ENCODE measurements around the gene PTPRD. TPM values are rescaled to one million over a fixed set of nuclear protein-coding genes. Genes with fewer than 3 reads are reported as not detected.

The PTPRD gene
- total RNA-seq, 1 experiment from 2014 or later = 4.5 TPM

DNA sequence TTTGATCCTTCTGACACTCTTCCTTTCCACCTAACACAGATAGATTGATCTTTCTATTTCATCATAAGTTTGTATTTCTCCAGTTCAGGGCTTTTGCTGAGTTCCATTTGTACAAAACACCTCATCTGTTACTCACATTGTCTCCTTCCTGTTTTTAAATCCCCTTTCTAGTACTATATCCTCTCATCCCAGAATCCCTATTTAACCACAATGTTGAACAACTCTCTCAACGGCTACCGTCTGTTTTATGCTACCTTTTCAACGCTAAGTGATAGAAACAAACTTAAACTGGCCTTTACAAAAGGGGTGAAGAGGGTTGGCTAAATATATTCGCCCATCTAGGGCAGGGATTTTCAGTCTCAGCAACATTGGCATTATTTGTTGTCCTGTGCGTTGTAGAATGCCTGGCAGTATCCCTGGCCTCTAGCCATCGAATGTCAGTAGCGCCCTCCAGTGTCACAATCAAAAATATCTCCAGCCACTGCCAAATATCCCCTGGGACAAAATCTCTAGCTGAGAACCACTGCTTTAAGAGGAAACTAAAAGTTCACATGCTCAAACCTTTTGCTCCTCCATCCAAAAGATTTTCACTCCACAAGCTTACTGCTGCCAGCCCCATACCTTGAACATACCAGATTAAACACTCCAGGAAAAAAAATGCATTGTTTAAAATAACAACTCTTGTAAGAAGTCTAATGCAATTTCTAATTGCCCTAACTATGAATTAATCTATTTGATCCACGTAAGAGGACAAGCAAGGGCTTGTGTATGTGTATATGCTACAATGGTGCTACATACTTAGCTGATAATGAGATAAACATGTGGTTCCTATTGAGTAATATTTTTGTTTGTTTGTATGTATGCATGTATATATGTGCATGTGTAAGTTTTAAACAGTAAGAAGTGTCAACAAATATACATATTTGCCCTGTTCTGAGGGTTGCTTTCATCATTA lies 344.0 kb downstream of the PTPRD start:
- DNase-seq (ENCODE audit: low read depth) = peak; percentile 25

DNA sequence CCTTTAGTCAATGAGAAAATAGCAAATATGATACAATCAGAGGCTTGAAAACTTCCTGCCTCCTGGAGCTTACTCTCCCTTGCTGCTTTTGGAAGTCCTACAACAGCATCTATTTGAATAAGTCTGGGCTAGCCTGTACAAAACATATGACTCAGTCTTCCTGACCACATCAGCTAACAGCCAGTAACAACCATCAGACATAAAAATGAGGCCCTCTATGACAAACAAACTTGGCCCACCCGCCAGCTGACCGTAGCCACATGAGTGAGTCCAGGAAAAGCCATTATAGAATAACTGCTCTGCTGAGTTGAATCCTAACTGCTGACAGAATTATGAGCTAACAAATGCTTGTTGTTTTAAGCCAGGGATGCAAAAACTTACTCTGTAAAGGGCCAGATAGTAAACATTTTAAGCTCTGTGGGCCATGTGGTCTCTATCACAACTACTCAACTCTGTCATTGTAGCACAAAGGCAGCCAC lies 347.6 kb downstream of the PTPRD start:
- DNase-seq (ENCODE audit: low read depth) = peak; percentile 77

DNA sequence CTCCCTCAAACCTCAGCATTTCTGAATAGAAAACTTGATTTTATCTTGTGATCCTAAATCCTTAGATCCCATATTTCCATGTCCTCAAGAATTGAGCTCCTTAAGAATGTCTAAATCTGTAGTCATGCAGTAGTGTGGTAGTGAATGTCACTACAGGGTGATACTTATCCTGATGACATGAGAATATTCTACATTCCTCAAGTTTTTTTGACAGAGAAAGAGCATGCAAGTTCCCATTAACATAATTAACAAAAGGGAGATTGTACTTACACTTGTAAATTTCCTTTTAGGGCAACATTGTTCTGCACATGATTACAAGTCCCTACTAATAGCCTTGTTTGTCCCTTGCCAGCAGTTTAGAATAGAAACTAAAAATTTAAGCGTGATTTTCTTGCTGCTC lies 352.3 kb downstream of the PTPRD start:
- no peak for DNase-seq (ENCODE audit: low read depth)

DNA sequence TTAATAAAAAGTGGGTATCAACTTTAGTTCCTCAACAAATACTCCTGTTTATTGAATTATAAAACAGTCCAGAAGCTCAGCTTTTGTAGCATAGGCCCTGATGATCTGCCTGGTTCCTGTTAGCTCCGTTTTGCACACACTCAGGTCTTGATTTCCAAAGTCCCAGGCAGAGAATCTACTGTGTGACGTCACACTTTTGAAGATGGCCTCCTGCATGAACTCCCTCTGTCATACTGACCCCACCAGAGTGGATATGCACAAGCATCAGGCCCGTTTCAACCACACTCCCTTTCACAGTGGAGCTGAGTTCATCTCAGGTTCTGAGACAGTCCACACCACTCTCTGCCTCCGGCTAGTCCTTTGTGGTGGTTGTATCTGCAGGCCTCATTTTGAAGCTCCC lies 353.1 kb downstream of the PTPRD start:
- DNase-seq (ENCODE audit: low read depth) = no peak

DNA sequence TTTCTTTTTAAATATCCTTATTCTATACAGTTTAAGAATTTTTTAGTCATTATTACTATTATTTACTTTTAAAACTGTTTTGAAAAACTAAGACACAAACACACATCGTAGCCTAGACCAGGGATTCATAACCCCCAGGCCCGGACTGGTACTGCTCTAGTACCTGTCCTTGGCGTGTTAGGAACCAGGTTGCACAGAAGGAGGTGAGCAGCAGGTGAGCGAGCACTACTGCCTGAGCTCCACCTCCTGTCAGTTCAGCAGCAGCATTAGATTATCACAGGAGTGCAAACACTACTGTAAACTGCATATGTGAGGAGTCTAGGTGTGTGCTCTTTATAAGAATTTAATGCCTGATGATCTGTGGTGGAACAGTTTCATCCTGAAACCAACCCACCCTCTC lies 357.0 kb downstream of the PTPRD start:
- DNase-seq (ENCODE audit: low read depth) = no peak

DNA sequence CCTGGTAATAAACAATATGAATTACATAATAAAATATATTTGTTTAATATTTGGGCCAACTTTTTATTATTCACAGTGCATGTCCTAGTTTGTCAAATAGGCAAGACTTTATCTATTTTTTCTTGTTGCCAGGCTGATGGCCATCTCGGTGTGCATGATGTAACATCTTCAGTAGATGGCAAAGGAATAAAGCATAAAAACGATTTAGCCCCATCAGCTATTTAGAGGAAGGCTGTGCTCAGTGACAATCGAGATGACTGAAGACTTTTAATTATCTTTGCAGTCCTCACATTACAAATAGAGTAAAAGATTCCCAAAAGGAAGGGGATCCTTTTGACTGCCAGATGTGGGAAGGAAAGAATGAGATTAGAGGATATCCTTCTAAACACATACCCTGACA lies 358.5 kb downstream of the PTPRD start:
- no peak for DNase-seq (ENCODE audit: low read depth)

DNA sequence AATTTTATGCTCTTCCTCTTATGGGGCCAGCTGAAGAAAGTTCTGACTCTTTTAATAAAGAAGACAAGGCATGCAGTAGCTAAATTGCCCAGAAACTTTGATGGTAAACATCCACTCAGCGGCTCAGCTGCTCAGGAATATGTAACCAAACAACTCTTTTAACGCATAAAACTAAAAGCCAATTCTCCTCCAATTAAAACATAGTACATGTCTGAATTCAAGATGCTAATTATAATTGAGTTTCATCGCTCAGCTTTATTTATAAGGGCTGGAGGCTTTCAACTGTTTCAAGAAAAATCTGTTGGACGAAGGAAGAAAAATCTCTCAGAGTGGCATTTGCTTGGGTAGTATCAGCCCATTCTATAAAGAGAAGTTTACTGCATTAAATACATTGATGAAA lies 359.5 kb downstream of the PTPRD start:
- DNase-seq (ENCODE audit: low read depth) = no peak

DNA sequence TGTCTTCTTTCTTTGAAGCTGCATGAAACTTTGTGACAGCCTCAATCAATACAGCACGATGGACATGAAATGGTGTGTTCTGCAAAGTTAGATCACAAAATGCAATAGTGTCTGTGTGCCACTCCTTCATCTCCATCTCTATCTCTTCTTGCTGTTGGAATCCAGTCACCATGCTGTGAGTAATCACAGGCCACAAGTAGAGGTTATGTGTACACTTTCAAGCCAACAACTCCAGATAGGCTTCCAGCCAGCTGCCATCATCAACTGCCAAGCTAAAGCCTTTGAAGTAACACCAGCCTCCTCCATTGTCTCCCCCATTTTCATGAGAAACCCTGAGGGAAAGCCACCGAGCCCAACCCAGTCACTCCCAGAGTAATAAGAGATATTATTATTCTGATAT lies 360.6 kb downstream of the PTPRD start:
- DNase-seq (ENCODE audit: low read depth) = peak; percentile 15

DNA sequence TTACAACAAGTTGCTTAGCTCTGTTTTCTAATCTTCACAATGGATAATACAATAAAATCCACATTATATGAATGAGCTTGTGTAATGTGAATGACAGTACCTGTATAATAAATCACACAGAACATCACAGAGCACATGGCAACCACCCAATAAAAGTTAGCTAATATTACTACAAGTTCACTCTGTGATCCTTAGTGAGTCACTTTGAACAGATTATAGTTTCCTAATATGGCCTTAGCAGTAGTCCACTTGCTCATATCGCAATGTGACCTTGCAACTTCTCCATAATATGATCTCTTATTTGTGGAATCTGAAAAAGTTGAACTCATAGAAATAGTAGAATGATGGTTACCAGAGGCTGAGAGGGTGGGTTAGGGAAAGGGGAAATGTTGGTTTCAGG lies 361.3 kb downstream of the PTPRD start:
- no peak for DNase-seq (ENCODE audit: low read depth)

DNA sequence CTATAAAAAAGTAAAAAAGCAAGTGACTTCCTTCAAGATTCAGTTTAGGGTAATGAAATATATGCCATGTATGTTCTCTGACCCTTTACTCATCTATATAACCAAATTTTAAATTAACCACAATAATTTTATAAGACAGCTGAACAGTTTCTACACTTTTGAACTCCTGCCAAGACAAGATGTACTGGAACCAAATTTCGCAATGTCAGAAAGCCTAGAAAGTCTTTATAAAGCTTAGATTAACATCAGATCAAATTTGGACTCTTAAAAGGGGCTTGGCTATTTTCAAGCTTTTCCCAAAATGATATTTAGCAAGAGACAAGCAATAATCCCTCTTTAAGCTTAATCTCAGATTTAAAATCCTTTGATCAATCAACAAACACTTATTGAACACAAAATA lies 362.6 kb downstream of the PTPRD start:
- DNase-seq (ENCODE audit: low read depth) = no peak

DNA sequence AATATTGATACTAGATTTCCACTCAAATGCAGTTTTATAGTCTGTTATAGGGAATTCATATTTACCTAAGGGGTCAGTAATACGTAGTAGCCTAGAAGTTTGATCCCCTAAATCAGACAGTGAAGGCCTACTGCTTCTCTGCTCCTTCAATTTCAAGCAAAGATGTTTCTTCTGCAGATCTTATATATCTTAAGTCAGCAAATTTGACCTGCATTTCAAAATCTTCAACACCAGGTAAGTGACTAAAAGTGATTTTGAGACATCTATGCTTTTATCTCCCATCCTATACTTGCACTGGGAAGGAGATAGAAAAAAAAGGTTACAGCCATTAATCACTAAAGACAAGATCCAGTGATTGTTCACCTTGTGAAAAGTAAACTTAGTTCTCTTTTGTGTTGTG lies 363.9 kb downstream of the PTPRD start:
- DNase-seq (ENCODE audit: low read depth) = no peak

DNA sequence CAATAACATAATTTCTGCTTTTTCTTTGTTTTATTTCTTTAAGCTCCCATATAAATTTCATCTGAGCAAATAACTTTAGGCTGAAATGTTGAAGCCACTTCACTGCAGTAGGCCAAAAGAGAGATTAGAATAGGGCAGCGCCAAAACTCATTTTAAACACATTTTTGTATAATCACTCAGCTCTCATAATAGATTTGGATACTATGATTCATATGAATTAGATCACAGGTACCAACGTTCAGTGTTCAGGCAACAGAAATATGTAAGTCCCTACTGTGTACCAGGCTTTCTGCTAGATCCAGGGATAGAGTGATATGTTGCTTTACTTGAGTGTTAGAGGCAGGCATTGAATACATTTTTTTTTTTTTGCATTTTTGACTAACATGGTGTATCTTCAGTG lies 370.5 kb downstream of the PTPRD start:
- no peak for DNase-seq (ENCODE audit: low read depth)

DNA sequence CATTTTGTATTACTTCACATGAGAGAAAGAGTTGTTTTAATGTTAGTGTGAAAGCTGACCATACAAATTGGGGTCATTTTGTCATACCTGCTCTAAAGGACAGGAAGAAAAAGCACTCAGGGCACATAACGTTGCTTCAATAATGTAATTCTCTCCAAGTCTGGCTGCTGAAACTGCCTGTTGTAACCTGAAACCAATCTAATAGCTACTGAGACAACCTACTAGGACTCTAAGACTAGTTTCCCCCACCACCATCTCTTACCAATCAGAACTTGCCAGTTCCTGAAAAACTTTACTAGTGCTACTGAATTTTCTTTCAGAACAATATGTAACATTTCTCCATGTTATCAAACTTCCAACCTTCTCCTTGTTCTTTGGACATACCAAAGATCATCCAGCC lies 374.7 kb downstream of the PTPRD start:
- no peak for DNase-seq (ENCODE audit: low read depth)

DNA sequence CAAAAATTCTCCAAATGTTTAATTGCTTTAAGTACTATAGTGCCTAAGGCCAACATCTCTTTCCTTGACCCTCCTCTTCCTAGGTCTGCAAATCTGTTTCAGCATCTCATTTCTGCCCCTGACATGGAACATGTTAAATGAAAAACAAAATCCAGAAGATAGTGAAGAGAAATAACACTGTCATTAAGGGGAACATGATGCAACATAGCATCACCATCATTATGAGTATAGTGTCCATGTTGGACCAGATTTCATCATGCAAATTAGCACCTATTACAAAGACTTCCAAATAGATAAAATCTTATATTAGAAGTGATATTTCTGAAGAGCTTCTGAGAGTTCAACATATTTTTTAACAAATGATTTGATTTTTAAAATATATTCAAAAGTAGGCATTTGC lies 375.2 kb downstream of the PTPRD start:
- no peak for DNase-seq (ENCODE audit: low read depth)

DNA sequence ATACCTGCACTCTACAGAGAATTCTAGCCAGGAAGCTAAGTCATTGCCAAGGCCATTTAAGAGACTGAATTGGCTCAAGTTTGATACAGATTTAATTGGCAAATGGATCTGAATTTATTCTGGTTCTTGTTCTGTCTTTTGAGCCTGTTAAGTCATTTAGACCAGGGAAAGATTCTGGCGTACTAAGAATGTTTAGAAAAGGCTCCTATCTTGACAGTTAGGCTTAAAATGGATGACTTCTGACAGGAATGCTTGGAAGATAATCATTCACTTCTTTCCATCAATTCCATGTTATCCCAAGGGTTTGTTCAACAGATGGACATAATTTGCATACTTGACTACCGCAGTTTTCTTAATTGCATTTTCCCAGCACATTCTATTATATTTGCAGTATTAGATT lies 376.6 kb downstream of the PTPRD start:
- no peak for DNase-seq (ENCODE audit: low read depth)

DNA sequence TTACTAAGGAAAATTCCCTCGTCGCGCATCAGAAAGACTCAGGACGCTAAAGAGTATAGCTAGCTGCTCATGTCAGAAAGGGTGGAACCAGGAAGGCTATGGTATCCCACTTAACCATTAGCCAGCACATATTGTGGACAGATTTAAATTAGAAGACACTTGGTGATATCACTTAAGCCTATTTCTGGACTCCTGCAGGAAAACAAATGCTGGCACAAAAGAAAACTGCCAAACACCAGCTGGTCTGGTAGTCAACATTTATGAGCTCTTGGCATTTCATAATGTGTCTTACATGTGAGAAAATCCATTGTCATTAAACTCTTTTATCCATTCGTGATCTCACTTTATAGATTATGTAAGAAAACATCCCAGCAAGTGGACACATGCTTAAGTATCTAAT lies 377.4 kb downstream of the PTPRD start:
- DNase-seq (ENCODE audit: low read depth) = no peak

DNA sequence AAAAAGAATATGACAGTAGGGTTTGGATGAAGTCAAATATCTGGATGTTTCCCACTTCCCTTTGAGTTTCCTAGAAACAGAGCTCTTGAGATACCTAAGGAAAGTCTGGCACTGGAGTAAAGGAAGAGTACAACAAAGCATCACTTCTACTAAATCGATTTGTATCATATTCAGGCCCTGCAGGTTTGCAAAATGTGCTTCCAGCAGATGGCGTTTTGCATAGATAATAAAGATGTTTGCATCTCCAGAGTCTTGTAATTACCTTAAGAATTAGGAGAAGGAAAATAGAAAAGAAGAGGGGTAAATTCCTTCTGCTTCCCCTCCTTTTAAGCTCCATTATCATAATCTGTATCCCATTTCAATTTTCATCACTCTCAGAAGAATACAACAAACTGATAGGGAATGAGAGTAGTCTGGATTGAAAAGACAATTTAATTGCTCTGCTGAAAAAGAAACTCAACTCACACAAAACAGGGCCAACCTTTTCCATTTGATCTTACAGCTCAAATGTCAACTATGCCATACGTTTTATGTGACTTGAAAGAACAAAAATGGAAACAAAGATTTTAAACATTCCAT lies 380.4 kb downstream of the PTPRD start:
- DNase-seq (ENCODE audit: low read depth) = no peak

DNA sequence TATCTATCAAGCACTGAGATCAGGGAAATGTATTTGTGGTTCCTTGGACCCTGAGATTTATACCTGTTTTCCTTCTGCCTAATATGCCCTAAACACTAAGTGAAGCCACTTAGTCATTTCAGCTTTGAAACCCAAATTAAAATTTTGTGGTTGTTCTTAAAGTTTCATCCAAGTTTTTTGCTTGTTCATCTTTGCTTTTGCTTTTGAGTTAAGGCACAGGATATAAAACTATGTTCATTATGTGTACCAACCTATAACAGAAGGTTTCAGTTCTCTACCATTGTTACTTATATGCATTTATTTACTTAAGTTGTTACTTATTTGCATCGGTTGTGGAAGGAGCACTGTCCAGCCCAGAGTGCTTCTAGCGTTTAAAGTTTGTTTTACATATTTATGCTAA lies 382.3 kb downstream of the PTPRD start:
- no peak for DNase-seq (ENCODE audit: low read depth)

DNA sequence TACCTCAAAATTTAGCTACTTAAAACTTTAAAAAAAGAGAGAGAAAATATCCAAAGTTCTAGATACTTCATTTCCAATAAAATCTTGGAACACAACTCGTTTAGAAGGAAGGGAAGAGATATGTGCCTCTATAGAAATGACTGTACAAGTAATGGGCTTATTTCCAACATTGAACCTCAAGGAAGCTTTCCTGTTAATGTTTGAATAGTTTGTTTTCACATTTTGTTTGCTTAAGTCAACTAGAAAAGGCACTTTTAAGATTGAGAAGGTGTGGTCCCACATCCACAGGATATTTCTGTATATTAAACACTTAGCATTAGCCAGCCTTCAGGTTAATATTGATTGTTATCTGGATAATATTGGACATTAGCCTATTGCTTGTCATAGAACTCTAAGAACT lies 384.7 kb downstream of the PTPRD start:
- DNase-seq (ENCODE audit: low read depth) = no peak

DNA sequence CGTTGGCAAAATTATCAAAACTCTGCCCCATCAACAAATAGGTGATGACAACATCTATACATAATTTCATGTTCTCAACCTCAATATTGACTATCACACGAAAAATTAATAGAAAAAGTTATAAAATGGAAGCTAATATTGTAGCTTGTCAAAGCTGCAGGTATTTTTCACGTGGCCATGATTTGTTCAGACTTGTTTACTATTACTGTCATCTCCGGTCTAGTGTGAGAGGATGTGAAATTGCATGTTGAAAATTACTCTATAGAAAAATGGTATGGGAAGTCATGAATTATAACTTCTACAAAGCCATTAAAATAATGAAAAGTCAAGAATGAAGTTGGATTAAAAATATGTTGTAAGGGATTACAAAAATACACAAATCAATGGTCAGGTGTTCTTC lies 385.8 kb downstream of the PTPRD start:
- DNase-seq (ENCODE audit: low read depth) = no peak

DNA sequence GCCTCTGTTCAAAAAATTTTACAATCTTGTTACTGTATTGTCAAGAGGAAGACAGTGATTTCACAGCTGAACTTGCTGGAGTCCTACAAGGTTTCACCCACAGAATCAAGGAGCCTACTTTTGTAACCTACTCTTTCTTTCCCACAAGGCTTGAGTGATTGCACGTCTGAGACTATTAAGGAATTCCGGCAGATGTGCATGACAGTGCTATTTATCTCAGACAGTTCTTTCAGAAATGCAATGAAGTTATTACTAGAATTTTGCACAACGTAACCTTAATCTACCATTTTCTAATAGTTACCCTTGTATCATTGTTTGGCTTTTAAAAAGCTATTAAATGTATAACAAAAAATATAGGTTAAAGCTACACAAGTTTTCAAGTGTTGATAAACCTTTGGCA lies 400.1 kb downstream of the PTPRD start:
- DNase-seq (ENCODE audit: low read depth) = no peak

DNA sequence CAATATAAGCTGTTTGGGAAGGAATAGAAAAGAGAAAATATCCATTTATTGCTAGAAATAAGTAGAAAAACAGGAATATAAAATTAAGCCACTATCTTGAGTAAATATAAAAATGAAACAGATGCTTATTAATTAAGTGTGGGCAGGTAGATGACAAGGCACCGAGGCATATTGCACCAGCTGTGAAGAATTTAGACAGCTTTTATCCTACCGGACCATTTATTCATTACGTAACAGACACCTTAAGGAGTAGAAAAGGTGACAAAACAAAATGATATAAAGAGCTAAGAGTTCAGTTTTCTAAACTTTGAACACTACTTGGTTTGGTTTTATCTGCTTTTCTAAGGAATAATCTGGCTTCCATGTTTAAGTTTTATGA lies 404.1 kb downstream of the PTPRD start:
- DNase-seq (ENCODE audit: low read depth) = no peak

DNA sequence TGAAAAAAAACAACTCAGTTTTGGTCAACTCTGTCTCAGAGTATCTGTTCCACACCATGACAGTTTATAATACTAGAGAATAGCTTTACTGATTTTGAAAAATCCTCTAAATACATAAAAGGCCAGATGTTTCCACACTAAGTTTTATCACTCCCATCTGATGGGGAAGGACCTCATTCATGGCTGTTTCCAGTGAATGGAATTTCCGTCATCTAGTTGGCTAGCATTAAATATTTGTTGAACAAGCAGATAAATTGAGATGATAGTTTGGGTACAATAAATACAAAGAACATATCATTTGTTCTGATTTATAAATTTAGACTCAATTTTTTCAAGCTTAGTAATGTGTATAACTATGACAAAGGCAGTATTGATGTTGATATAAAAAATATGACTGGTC lies 408.5 kb downstream of the PTPRD start:
- DNase-seq (ENCODE audit: low read depth) = no peak
